GM19193 (cell line): Measurements from ENCODE around the gene PRKCB.

ENCODE experiments used
- POLR2A ChIP-seq: IDR thresholded peaks from 4 replicates; pipeline ENCODE4 v1.6.1; 2011; ENCODE audit not compliant: insufficient read depth, insufficient read length; ENCODE audit errors: extremely low read depth

Gene PRKCB

DNA sequence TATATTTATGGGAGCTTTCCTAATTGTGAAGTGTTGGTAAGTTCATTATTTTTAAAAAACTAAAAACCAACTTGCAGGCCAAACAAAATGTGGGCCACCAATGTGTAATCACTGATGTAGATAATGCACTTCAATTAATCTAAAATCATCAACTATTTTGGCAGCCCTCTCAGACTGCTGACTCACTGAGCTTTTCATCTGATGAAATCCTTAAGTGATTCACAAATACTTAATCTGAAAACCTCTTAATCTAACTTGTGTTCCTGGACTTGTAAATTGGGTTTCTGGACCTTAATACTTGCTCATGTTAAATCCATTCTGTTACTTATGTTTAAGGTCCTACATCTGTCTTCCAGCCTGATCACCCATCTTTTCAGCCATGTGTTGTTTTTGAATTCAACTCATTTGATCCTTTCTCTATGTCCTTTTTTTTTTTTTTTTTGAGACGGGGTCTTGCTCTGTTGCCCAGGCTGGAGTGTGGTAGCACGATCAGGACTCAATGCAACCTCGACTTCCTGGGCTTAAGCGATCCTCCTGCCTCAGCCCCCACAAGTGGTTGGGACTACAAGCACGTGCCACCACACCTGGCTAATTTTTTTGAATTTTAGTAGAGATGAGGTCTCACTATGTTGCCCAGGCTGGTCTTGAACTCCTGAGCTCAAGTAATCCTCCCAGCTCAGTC is 39.0 kb downstream of the PRKCB start:
- no peak for TF ChIP-seq POLR2A

DNA sequence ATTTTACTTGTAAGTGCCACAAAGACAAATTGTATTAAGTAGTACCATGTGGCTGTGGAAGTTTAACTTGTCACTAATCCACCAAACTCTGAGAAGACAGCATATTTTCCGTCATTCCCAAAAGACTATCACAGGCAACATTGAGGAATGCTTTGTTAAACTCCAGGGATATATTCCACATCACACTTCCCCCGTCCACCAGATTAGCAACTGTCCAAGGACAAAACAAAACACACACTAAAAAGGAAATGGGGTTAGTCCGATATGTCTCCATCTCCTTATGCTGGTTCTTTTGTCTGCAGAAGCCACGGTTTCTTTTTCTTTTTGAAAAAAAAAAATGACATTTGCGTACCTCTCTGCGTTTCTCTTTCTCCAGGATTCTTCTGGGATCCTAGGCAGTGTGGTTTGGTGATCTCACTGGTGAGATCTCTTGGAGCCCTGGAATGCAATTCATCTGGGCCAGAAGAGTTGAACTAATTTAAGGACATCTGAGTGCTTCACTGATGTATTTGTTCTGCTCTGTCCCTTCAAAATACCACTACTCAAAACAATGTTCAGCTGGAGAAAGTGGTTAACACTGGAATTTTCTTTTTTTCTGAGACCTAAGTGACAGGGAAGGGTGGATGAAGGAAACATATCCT is 40.6 kb downstream of the PRKCB start:
- TF ChIP-seq POLR2A, result no peak

DNA sequence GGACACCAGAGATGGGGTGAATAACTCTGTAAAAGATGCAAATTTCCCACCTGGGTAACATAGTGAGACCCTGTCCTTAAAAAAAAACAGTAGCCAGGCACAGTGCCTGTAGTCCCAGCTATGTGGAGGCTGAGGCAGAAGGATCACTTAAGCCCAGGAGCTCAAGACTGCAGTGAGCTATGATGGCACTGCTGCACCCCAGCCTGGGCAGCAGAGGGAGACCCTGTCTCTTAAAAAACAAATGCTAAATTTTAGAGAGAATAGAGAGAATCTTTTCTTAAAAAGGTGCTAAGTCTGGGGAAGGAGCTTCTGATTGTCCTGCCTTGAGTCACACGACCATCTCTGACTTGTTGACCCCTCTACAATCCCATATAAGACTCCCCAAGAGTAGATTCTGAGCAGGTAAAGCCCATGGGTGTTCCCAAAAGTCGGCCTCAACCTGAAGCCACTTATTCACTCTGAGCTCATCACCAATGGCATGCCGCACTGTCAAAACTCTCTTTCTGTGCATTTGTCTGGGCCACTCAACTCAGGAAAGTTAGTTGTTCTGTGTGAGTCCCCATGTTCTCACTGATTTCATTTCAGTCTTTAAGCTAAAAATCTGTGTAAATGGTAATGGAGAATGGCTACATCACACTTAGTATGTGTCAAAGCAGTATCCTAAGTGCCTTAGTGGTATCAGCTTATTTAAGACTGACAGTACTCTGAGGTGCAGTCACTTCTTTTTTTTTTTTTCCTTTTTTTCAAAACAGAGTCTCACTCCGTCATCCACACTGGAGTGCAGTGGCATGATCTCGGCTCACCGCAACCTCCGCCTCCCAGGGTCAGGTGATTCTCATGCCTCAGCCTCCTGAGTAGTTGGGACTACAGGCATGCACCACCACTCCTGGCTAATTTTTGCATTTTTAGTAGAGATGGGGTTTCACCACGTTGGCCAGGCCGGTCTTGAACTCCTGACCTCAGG is 41.6 kb downstream of the PRKCB start:
- TF ChIP-seq POLR2A, result no peak

DNA sequence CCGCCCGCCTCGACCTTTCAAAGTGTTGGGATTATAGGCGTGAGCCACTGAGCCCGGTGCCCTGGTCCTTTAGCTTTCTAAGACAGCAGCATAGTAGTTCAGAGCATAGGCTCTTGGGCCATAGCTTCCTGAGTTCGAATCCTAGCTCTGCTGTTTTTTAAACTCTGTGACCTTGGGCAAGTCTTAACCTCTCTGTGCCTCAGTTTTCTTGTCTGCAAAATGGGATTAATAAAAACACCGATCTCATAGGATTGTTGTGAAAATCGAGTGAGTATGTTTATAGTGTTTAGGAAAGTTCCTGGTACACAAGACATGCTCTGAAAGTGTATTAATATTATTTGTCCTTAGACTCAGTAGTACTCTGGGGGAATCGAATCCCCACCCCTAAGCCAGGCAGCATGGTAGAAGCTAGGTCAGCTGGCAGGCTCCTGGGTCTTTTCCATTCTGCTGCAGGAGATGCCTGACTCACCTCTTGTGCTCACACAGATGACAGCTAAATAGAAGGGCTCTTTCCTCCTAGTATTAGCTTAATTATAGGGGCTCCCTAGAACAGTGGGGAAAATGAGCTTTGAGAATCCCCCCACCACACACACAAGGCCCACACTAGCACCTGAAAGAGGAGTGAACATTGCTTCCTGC is 44.1 kb downstream of the PRKCB start:
- no peak for TF ChIP-seq POLR2A

DNA sequence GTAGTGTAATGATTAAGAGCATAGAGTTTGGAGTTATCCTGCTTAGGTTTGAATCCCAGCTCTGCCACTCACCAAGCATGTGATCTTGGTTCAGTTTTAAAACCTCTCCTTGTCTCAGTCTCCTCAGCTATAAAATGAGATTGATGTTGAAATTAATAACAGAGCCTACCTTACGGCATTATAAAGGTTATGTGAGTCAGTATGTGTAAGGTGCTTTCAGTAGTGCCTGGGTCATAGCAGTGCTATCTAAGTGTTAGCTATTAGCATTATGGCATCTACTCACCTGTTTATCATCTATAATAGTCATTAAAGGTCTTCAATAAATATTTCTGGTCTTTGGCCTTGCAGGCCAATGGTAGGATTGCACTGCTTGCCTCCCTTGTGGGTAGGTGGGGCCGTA is 53.4 kb downstream of the PRKCB start:
- TF ChIP-seq POLR2A, result no peak

DNA sequence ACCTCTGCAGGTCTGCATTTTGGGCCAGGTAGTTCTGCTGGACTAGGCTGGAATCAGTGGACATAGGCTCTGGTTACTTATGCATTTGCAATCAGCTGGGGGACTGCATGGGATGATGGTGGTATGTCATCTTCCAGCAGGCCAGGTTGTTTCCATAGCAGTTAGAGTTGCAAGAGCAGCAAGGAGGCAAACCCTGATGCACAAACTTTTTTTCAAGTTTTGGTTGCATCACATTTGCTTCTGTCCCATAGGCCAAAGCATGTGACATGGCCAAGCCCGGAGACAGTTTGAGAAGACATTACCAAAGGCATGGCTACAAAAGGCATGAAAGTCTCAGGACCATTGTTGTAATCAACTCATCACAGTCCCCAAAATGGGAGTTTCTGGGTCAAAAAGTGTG is 58.2 kb downstream of the PRKCB start:
- no peak for TF ChIP-seq POLR2A

DNA sequence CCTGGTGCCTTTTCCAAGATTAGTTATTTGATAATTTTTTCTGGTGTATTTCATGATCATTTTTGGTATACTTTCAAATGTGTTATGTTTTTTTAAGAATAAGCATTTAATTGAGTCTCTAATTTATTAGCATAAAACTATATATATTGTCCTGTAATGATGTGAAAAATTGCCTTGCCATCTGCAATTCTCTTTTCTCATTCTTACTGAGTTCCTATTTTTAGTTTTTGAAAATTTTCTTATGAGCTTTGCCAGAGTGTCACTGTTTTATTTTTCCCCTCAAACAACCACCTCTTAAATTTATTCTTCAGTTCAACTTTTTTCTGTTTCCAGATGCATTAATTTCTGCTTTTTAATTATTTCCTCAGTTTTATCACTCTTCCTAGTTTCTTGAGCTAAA is 59.3 kb downstream of the PRKCB start:
- no peak for TF ChIP-seq POLR2A

DNA sequence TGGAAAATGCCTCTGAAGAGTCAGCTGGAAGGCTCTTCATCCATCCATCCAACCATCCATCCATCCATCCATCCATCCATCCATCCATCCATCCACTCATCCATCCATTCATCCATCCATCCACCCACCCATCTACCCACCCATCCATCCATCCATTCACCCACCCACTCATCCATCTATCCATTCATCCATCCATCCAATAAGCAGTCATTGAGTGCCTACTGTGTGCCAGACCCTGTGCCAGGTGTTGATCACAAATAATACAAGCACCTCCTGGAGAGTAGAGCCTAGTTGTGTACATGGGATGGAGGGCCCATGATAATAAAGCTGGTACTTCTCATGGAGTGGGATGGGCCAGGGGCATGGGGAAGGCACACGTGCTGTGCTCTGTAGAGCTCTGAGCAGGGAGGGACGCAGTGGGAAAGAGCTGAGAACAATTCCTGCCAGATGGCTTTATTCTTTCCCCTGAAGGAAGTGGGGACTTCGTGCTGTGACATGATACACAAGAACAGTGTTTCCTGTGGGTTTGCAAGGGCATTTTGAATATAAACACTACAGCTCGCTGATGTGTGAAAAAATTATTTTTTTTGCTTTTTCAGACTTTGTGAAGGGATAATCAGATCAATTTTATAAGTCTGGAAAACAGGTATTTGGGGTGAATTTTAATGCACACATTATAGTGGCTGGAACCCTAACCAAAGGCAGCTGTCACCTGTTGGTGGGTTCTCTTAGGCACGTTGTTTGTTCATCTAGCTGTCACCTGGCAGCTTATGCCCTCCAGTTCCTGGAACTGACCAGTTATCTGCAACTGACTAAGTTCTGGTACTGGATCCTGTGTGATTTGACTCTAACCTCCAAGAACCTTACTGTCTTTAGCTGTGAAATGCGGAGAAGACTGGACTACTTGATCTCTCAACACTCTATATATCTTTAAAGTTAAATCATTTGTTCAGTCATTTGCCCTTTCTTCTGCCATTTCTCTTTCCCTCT is 61.3 kb downstream of the PRKCB start:
- TF ChIP-seq POLR2A, result no peak

DNA sequence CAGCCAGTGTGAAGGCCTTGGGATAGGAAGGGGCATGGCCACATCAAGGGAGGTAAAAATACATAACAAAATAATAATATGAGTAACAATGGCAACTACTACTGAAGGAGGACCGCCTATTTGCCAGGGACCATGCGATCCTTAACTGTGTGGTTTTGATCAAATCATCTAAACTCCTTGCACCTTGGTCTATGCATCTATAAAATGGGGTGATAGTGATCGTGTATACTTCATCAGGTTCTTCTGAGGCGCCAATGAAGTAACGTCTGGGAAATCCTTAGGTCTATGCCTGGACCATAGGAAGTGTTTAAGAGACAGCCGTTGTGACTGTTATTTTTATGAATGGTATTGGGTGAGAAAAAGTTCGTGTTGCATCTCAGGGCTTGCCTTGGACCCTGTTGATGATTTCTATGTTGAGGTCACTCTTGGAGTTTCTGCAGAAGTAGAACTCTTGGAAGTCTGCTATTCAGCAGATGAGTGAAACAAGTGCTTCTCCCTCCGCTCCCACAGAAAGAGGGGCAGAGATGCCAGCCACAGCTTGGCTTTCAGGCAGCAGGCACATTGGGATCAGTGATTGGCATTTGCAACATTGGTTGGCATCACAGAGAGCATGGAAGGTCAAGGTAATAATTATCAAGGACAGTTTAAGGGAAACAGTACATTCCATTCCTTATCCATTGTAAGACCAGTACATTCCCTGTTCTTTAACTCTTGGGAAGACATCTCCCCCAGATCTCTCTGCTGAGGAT is 63.1 kb downstream of the PRKCB start:
- no peak for TF ChIP-seq POLR2A

DNA sequence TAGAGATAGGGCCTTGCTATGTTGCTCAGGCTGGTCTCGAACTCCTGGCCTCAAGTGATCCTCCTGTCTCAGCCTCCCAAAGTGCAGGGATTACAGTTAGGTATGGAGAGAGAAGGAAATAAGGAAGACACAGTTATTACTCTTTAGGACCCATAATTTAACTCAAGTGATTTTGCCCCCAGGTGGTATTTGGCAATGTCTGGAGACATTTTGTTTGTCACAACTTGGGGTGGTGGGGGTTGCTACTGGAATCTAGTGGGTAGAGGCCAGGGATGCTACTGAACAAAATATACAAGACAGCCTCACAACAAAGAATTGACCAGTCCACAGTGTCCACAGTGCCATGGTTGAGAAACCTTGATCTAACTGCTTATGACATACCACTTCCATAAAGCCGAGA is 64.1 kb downstream of the PRKCB start:
- TF ChIP-seq POLR2A, result no peak

DNA sequence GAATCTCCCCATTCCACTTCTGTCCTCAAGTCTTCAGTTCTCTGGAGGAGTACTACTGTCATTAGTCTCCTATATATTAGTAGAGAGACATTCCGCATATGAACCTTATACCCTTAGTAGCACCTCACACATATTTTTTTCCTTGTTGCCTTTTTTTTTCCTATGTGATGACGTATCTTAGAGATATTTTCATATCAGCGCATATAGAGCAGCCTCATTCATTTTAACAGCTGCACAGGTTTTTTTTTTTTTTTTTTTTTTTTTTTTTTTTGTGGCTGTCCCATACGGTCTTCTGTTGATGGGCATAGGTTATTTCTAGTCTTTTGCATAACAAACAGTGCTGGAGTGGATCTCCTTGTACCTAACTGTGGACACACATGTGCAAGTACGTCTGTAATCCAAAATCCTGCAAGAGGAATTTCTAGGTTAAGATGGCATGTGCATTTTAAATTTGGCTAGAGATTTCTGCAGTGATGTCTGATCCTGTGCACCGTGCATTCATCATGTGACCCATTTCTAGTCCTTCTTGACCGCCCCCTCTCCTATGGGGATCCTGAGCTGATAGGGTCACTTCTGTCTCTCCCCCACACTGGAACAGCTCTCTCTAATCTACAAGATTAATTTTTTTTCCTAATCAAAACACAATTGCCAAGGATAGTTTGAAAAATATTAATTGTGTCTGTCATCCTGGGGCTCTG is 64.8 kb downstream of the PRKCB start:
- TF ChIP-seq POLR2A, result no peak

DNA sequence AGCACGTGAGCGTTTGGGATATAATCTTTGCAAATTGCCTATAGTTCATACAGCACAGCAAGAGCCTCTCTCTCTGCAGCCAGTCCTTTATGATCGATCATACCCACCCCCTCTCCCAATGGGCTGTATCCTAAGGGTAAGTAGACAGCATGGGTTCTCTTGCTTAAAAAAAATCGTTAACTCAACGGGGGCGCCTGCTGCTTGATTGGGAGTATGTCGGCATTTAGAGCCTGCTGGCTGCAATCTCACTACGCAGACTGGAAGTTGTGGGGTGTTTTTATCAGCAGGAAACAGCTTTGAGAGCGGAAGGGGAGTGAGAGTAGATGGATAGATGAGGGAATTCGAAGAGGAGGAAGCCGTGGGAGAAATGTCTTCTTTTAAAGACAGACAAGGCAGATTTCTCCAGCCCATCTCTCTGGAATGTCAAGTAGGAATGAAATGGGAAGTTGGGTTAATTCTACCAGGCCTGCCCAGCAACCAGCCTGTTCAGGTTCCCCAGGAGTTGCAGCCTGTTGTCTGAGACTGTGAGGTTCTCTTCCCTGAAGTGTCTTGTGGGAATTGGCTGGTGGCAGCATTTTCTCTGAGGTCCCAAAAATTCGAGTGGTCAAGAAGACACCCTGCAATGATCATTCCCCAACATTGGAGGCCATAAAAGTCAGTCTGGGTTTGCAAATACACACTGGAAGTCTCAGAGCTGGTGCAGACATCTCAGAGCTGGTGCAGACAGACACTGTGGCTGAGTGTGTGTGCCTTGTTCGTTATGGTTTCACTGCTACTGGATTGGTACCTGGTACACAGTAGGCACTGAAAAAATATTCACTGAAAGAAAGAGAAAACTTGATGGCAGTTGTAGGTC is 65.6 kb downstream of the PRKCB start:
- TF ChIP-seq POLR2A, result no peak

DNA sequence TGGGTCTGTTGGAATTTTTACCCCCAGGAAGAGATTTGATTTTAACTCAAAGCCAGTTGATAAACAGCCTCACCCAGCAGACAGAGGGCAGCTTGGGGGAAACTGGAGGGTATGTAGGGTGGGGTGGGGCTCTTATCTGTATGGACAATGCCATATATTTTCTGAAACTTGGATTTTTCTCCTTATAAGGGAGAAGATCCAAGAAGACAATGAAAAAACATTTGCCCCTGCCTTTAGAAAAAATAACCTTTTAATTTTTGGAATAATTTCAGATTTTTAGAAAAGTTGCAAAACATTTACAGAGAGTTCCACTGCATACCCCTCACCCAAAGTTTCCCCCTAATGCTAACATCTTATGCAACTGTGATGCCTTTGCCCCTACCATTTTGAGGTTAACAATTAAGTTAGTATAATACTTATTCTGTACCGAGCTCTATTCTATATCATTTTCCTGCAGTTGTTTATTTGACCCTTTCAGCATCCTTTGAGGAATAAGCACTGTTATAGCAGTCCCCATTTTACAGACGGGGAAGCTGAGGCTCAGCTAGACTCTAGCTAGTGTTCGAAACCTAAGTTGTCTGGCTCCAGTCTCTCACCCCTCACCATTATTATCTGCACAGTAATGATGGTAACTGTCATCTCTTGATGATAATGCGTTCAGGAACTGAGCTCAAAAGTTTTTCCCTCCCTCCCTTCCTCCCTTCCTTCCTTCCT is 66.4 kb downstream of the PRKCB start:
- TF ChIP-seq POLR2A, result no peak
